ENCODE measurements around the gene ARHGDIB.

Gene ARHGDIB

GRCh38 chr12:14984766-14985285, 23.4 kb upstream of the ARHGDIB start:
- FAIRE-seq: no peak
- DNase-seq (ENCODE audit: insufficient read length, low spot score): no peak

GRCh38 chr12:14984036-14984435, 22.6 kb upstream of the ARHGDIB start:
- FAIRE-seq (no peak), DNase-seq (ENCODE audit: insufficient read length, low spot score) (no peak)

- no peak for FAIRE-seq
- no peak for DNase-seq (ENCODE audit: insufficient read length, low spot score)
Observed at GRCh38 chr12:14982991-14983390, 21.6 kb upstream of the ARHGDIB start.

- DNase-seq (ENCODE audit: insufficient read length, low spot score): no peak
- no peak for FAIRE-seq
Observed at GRCh38 chr12:14982562-14982961, 21.2 kb upstream of the ARHGDIB start.

- FAIRE-seq (no peak), DNase-seq (ENCODE audit: insufficient read length, low spot score) (no peak)
Observed at GRCh38 chr12:14981049-14981448, 19.6 kb upstream of the ARHGDIB start.

GRCh38 chr12:14979468-14979867, 18.1 kb upstream of the ARHGDIB start:
- no peak for DNase-seq (ENCODE audit: insufficient read length, low spot score)
- no peak for FAIRE-seq

GRCh38 chr12:14976658-14977057, 15.3 kb upstream of the ARHGDIB start:
- FAIRE-seq (no peak), DNase-seq (ENCODE audit: insufficient read length, low spot score) (no peak)

GRCh38 chr12:14975457-14975856, 14.1 kb upstream of the ARHGDIB start:
- FAIRE-seq (no peak), DNase-seq (ENCODE audit: insufficient read length, low spot score) (no peak)

- no peak for FAIRE-seq
Observed at GRCh38 chr12:14974633-14975032, 13.2 kb upstream of the ARHGDIB start.

GRCh38 chr12:14972816-14973215, 11.4 kb upstream of the ARHGDIB start, which contains the start of gene PDE6H:
Gene PDE6H, plus strand, starts transcription at chr12:14973042. Its CDS starts 4,971 bp downstream, at chr12:14978013.
- FAIRE-seq (no peak), DNase-seq (ENCODE audit: insufficient read length, low spot score) (no peak)

More at GRCh38 chr12:14974633-14975032, 13.2 kb upstream of the ARHGDIB start:
- no peak for DNase-seq (ENCODE audit: insufficient read length, low spot score)

- DNase-seq (ENCODE audit: insufficient read length, low spot score): no peak
- FAIRE-seq: no peak
Observed at GRCh38 chr12:14970473-14970872, 9.1 kb upstream of the ARHGDIB start.

GRCh38 chr12:14968478-14968877, 7.1 kb upstream of the ARHGDIB start:
- no peak for FAIRE-seq
- DNase-seq (ENCODE audit: insufficient read length, low spot score): no peak

GRCh38 chr12:14965221-14965620, 3.8 kb upstream of the ARHGDIB start:
- DNase-seq (ENCODE audit: insufficient read length, low spot score) (no peak), FAIRE-seq (no peak)

GRCh38 chr12:14964406-14964805, 3.0 kb upstream of the ARHGDIB start:
- no peak for DNase-seq (ENCODE audit: insufficient read length, low spot score)
- FAIRE-seq: no peak

- no peak for DNase-seq (ENCODE audit: insufficient read length, low spot score)
- no peak for FAIRE-seq
Observed at GRCh38 chr12:14963520-14963919, 2.1 kb upstream of the ARHGDIB start.

- no peak for DNase-seq (ENCODE audit: insufficient read length, low spot score)
- no peak for FAIRE-seq
Observed at GRCh38 chr12:14962797-14963196, 1.4 kb upstream of the ARHGDIB start.

GRCh38 chr12:14962153-14962539, 745 bp upstream of the ARHGDIB start:
- no peak for DNase-seq (ENCODE audit: insufficient read length, low spot score)
- FAIRE-seq: no peak

GRCh38 chr12:14960548-14961465, 594 bp downstream of the ARHGDIB start:
- FAIRE-seq: no peak
- peak; percentile 18 for DNase-seq (ENCODE audit: insufficient read length, low spot score)

- FAIRE-seq: no peak
- no peak for DNase-seq (ENCODE audit: insufficient read length, low spot score)
Observed at GRCh38 chr12:14959916-14960496, 1.4 kb downstream of the ARHGDIB start.

GRCh38 chr12:14959463-14959862, 1.9 kb downstream of the ARHGDIB start:
- no peak for FAIRE-seq

GRCh38 chr12:14959126-14959440, 2.3 kb downstream of the ARHGDIB start:
- DNase-seq (ENCODE audit: insufficient read length, low spot score) (no peak), FAIRE-seq (no peak)

More at GRCh38 chr12:14959463-14959862, 1.9 kb downstream of the ARHGDIB start:
- DNase-seq (ENCODE audit: insufficient read length, low spot score): no peak
